Astrocyte (in vitro differentiated cells and primary cell): Measurements from ENCODE around the gene PDE9A. TPM values are rescaled to one million over a fixed set of nuclear protein-coding genes. Genes with fewer than 3 reads are reported as not detected.

Experiments
- DNase-seq: peaks from one replicate; pipeline ENCODE4 v3.0.0-alpha.2; 2010; ENCODE audit warnings: low read depth
- FAIRE-seq: peaks from 2 replicates; lab custom pipeline; 2011; peaks lifted over from hg19 to GRCh38; lab: Jason Lieb, UNC
- H2AFZ ChIP-seq: 2 replicates; pipeline ENCODE4 v1.6.0; 2012; ENCODE audit warnings: low read depth, low read length, inconsistent platforms
- H3K27ac ChIP-seq: 2 replicates; pipeline ENCODE4 v1.5.1; 2011; ENCODE audit warnings: low read depth, low read length, inconsistent platforms
- H3K27me3 ChIP-seq: 2 replicates; pipeline ENCODE4 v1.6.0; 2011; ENCODE audit warnings: low read length, inconsistent platforms; ENCODE audit not compliant: insufficient read depth
- H3K36me3 ChIP-seq: 2 replicates; pipeline ENCODE4 v1.5.1; 2011; ENCODE audit warnings: low read length, inconsistent platforms; ENCODE audit not compliant: insufficient read depth
- H3K4me1 ChIP-seq: 2 replicates; pipeline ENCODE4 v1.5.1; 2011; ENCODE audit warnings: low read length, inconsistent platforms; ENCODE audit not compliant: insufficient read depth
- H3K4me2 ChIP-seq: 2 replicates; pipeline ENCODE4 v1.6.0; 2012; ENCODE audit warnings: low read length, inconsistent platforms
- H3K4me3 ChIP-seq: 2 replicates; pipeline ENCODE4 v1.5.1; 2011; ENCODE audit warnings: low read depth, mild to moderate bottlenecking, low read length, inconsistent platforms; ENCODE audit not compliant: insufficient read depth
- H3K79me2 ChIP-seq: 2 replicates; pipeline ENCODE4 v1.6.0; 2012; ENCODE audit warnings: mild to moderate bottlenecking, low read length, inconsistent platforms; ENCODE audit not compliant: insufficient read depth
- H3K9ac ChIP-seq: 2 replicates; pipeline ENCODE4 v1.6.0; 2012; ENCODE audit warnings: mild to moderate bottlenecking, low read length, inconsistent platforms
- H3K9me3 ChIP-seq: 2 replicates; pipeline ENCODE4 v1.5.1; 2012; ENCODE audit warnings: low read depth, mild to moderate bottlenecking, low read length, inconsistent platforms; ENCODE audit not compliant: insufficient read depth
- H4K20me1 ChIP-seq: 2 replicates; pipeline ENCODE4 v1.6.0; 2012; ENCODE audit warnings: low read length, inconsistent platforms; ENCODE audit not compliant: insufficient read depth
- H3K27ac Mint-ChIP-seq: one replicate; pipeline ENCODE4 v1.8.0; 2021; ENCODE audit warnings: mild to moderate bottlenecking, mixed read lengths; ENCODE audit not compliant: unreplicated experiment
- H3K27me3 Mint-ChIP-seq: one replicate; pipeline ENCODE4 v1.8.0; 2021; ENCODE audit warnings: low read depth, mixed read lengths; ENCODE audit not compliant: unreplicated experiment
- H3K36me3 Mint-ChIP-seq: one replicate; pipeline ENCODE4 v1.8.0; 2021; ENCODE audit warnings: low read depth, mixed read lengths; ENCODE audit not compliant: unreplicated experiment
- H3K4me1 Mint-ChIP-seq: one replicate; pipeline ENCODE4 v1.8.0; 2021; ENCODE audit warnings: low read depth, mixed read lengths; ENCODE audit not compliant: unreplicated experiment
- H3K4me3 Mint-ChIP-seq: one replicate; pipeline ENCODE4 v1.8.0; 2021; ENCODE audit warnings: mild to moderate bottlenecking, moderate library complexity, mixed read lengths; ENCODE audit not compliant: unreplicated experiment
- H3K9me3 Mint-ChIP-seq: one replicate; pipeline ENCODE4 v1.8.0; 2021; ENCODE audit warnings: mild to moderate bottlenecking, mixed read lengths; ENCODE audit not compliant: unreplicated experiment
- EZH2 ChIP-seq: IDR thresholded peaks from 2 replicates; pipeline ENCODE4 v1.6.1; 2012; ENCODE audit warnings: mild to moderate bottlenecking, low read length, inconsistent platforms; ENCODE audit not compliant: insufficient read depth
- total RNA-seq: library from RNA; stranded (reverse); gene quantifications from 2 replicates; pipeline ENCODE4 v1.2.1, GENCODE V29; 2021
- TF ChIP-seq, protein P1 (sequence below): IDR thresholded peaks from 2 replicates; pipeline ENCODE4 v1.5.1; 2011; ENCODE audit warnings: low read depth, mild to moderate bottlenecking, inconsistent platforms, low read length, moderate library complexity; ENCODE audit not compliant: insufficient read depth

The PDE9A gene
- total RNA-seq, 1 donor from 2014 or later = 7.8 TPM

DNA sequence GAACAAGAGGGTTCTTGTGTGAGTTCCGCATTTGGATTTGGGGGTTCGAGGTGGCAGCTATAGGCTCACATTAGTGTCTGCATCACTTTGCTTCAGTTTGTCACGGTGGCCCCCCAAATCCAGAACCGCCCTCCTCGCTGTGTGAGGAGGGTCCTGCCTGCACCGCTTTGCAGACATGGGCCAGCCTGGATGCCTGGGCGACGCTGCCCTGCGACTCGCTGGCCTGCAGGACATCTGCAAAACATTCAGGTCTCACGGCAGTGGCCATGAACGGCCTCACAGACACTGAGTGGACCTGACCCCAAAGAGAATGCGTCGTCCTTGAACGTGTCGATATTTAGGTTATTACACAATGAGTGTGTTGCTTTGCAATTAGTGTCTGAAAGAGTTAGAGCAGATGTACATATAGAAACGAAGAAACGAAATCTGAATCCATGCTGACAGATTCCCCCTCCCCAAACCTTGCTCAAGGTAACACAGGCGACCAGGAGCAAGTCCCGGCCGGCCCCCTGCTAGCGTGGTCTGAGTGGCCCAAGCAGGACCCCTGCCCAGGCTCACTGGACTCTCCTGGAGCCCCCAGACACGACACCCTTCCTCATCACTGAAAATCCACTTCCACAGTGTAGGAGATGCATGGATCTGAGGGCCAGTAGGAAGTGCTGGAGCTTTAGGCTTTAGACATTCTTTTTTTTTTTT lies 20.4 kb downstream of the PDE9A start:
- TF ChIP-seq EZH2 = no peak
- Histone ChIP-seq H3K9me3 (no peaks in the 10 kb centered on the region), H3K4me3 (no peak overlapping the region), H3K4me2 (peak overlapping the region; percentile 48), H3K4me1 (peaks cover 34% of the 10 kb centered on the region), H4K20me1 (peaks cover 38% of the 10 kb centered on the region), H2AFZ (no peak overlapping the region), H3K9ac (no peak overlapping the region), H3K27me3 (peaks cover 63% of the 10 kb centered on the region), H3K36me3 (no peaks in the 10 kb centered on the region), H3K27ac (no peak overlapping the region), H3K79me2 (no peaks in the 10 kb centered on the region)
- H3K4me1 Mint-ChIP-seq = peaks cover 26% of the 10 kb centered on the region
- DNase-seq = no peak
- no peak overlapping the region for H3K4me3 Mint-ChIP-seq
- peaks cover 24% of the 10 kb centered on the region for H3K27me3 Mint-ChIP-seq
- FAIRE-seq = no peak
- H3K27ac Mint-ChIP-seq = no peak overlapping the region
- no peaks in the 10 kb centered on the region for H3K9me3 Mint-ChIP-seq
- peaks cover 9% of the 10 kb centered on the region for H3K36me3 Mint-ChIP-seq

DNA sequence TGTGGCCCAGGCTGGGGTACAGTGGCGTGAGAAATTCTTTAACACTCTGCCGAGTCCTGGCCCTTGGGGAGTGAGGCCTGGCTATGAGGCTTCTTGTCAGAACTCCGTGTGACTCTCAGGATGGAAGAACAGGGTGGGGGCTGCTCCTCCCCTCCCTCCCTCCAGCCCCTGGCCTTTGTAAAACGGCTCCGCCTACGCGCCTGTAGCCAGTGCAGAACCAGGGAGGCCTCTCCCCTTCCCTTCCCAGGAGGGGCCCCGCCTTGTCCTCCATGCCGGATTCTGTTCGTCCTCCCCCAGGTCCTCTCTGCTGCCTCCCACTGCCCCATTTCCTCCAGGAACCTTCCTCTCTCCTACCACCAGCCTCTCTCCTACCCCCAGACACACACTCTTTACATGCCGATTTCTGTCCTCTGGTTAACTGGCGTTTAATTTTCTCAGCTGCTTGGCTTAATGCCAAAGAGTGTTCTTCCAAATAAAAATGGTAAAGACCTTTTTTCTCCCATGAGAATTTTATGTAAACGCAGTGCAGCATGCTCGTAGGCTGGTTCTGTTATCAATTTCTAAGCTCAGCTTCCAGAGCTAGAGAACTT lies 21.0 kb downstream of the PDE9A start:
- H3K27me3 Mint-ChIP-seq = peaks cover 25% of the 10 kb centered on the region
- peaks cover 26% of the 10 kb centered on the region for H3K4me1 Mint-ChIP-seq
- H3K4me3 Mint-ChIP-seq = no peak overlapping the region

DNA sequence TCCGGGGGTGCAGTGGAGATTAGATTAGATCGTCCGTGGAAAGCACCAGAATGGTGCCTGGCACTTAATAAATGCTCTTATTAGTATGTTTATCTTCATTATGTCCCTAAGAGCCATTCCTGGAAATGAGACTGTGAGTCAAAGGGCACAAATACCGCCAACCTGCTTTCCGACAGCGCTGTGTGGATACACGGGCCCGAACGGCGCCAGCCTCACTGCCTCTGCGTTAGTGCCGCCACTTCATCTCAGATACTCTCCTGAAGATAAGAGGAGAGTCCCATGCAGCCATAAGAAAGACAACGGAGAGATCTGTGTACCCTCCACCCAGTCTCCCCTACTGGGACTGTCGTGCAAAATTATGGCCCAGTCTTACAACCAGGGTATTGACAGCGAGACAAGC lies 22.0 kb downstream of the PDE9A start:
- Histone ChIP-seq H3K9me3 (no peaks in the 10 kb centered on the region), H4K20me1 (peaks cover 37% of the 10 kb centered on the region), H3K27ac (no peak overlapping the region), H2AFZ (no peak overlapping the region), H3K36me3 (no peaks in the 10 kb centered on the region), H3K79me2 (no peaks in the 10 kb centered on the region), H3K9ac (no peak overlapping the region), H3K4me2 (no peak overlapping the region), H3K27me3 (peaks cover 60% of the 10 kb centered on the region), H3K4me1 (peaks cover 34% of the 10 kb centered on the region), H3K4me3 (no peak overlapping the region)
- H3K4me3 Mint-ChIP-seq = no peak overlapping the region
- no peak for DNase-seq
- H3K27ac Mint-ChIP-seq = no peak overlapping the region
- peaks cover 11% of the 10 kb centered on the region for H3K36me3 Mint-ChIP-seq
- no peak for FAIRE-seq
- TF ChIP-seq EZH2 = no peak
- TF ChIP-seq, protein P1, sequence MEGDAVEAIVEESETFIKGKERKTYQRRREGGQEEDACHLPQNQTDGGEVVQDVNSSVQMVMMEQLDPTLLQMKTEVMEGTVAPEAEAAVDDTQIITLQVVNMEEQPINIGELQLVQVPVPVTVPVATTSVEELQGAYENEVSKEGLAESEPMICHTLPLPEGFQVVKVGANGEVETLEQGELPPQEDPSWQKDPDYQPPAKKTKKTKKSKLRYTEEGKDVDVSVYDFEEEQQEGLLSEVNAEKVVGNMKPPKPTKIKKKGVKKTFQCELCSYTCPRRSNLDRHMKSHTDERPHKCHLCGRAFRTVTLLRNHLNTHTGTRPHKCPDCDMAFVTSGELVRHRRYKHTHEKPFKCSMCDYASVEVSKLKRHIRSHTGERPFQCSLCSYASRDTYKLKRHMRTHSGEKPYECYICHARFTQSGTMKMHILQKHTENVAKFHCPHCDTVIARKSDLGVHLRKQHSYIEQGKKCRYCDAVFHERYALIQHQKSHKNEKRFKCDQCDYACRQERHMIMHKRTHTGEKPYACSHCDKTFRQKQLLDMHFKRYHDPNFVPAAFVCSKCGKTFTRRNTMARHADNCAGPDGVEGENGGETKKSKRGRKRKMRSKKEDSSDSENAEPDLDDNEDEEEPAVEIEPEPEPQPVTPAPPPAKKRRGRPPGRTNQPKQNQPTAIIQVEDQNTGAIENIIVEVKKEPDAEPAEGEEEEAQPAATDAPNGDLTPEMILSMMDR = no peak
- H3K4me1 Mint-ChIP-seq = peaks cover 26% of the 10 kb centered on the region
- peaks cover 28% of the 10 kb centered on the region for H3K27me3 Mint-ChIP-seq
- no peaks in the 10 kb centered on the region for H3K9me3 Mint-ChIP-seq

More for the DNA sequence above, 21.0 kb downstream of the PDE9A start:
- H3K9ac ChIP-seq = no peak overlapping the region
- no peak overlapping the region for H3K4me3 ChIP-seq
- no peak overlapping the region for H3K27ac ChIP-seq
- no peaks in the 10 kb centered on the region for H3K79me2 ChIP-seq
- Mint-ChIP-seq H3K9me3 (no peaks in the 10 kb centered on the region), H3K36me3 (peaks cover 11% of the 10 kb centered on the region), H3K27ac (no peak overlapping the region)
- no peak for TF ChIP-seq EZH2
- TF ChIP-seq, protein P1 = no peak
- no peaks in the 10 kb centered on the region for H3K9me3 ChIP-seq
- peaks cover 60% of the 10 kb centered on the region for H3K27me3 ChIP-seq
- no peak overlapping the region for H2AFZ ChIP-seq
- FAIRE-seq (no peak), DNase-seq (no peak)
- peak overlapping the region; percentile 54 for H3K4me2 ChIP-seq
- peaks cover 41% of the 10 kb centered on the region for H4K20me1 ChIP-seq
- H3K36me3 ChIP-seq = no peaks in the 10 kb centered on the region
- H3K4me1 ChIP-seq = peaks cover 34% of the 10 kb centered on the region
